WTC11 (cell line): Measurements from ENCODE around the gene SLC35F1.

Experiments used
- CTCF ChIP-seq: fragments of 200-600 bp; IDR thresholded peaks from 2 replicates; pipeline ENCODE4 v1.8.0; 2022; ENCODE audit warnings: antibody characterized with exemption
- ESRRA ChIP-seq: sonication (generic); formaldehyde crosslinking; IDR thresholded peaks from 2 replicates; pipeline ENCODE4 v1.8.1; 2022; ENCODE audit warnings: mild to moderate bottlenecking, missing genetic modification reagents, borderline replicate concordance
- FOXJ3 ChIP-seq: sonication (generic); formaldehyde crosslinking; IDR thresholded peaks from 2 replicates; pipeline ENCODE4 v1.9.0; 2021; ENCODE audit warnings: missing genetic modification reagents, mild to moderate bottlenecking, borderline replicate concordance
- NFYB ChIP-seq: sonication (generic); formaldehyde crosslinking; conservative IDR thresholded peaks from 2 replicates; pipeline ENCODE4 v1.8.0; 2022; ENCODE audit warnings: low read depth, missing genetic modification reagents
- TEAD1 ChIP-seq: sonication (generic); formaldehyde crosslinking; IDR thresholded peaks from 2 replicates; pipeline ENCODE4 v1.8.0; 2022; ENCODE audit warnings: mild to moderate bottlenecking, missing genetic modification reagents

DNA sequence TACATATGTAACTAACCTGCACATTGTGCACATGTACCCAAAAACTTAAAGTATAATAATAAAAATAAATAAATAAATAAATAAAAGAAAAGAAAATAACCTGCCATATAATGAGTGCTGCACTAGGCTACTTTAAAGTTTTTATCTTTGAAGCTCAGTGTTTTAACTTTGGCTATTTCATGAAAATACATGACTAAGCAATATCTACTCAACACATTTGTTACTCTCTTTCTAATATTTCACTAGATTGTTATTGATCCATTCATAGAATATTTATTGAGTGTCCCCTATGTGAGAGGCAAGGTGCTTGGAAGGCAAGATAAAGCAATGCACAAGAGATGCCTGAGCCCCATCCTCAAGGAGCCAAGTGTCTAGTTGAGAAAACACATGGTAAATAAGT, 221.7 kb downstream of the SLC35F1 start:
- no peak for TF ChIP-seq CTCF
- TF ChIP-seq FOXJ3 (CRISPR knock-in tag) = no peak
- TF ChIP-seq TEAD1 (CRISPR knock-in tag) = no peak
- no peak for TF ChIP-seq ESRRA (CRISPR knock-in tag)
- no peak for TF ChIP-seq NFYB (CRISPR knock-in tag)
